Inflammatory macrophage treated with lipopolysaccharide for 1 hour (primary cell): ENCODE data around the gene UBAC2.

Source experiments
- DNase-seq, 2 donors: peaks; one replicate each; pipeline ENCODE4 v3.0.0-alpha.2; 2020 to 2022

The UBAC2 gene

GRCh38 chr13:99421758-99422585 lies 221.3 kb downstream of the UBAC2 start:
- peak; percentile 41 to 70 for DNase-seq

DNA sequence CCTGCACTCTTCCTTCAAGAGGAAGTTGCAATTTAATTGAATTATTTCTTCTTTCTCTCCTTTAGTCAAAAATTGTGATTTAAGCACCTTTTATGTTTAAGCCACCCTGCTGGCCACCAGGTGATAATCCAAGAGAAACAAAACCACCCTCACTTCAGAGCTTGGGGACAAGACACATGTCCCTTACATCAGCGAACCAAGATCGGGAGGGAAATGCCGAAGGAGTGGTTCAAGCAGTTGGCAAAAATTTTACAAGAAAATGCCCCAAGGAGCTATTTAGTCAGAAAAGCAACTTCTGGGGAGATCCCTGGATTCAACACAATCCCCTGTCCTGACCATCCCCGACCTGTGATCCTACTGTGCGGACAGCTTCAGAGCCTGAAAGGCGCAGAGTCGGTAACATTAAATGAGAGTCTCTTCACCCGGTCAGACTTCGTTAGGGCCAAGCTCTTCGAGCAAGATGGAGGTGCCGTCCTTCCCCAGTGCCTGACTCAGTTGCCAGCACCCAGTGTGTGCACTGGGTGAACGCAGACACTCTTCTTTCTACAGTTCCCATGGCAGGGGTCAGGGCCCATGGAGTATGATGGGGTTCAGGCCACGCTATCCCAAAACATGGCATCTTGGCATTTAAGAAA lies 222.0 kb downstream of the UBAC2 start:
- peak; percentile 56 to 72 for DNase-seq

GRCh38 chr13:99425485-99426341 lies 225.1 kb downstream of the UBAC2 start:
- no peak for DNase-seq

DNA sequence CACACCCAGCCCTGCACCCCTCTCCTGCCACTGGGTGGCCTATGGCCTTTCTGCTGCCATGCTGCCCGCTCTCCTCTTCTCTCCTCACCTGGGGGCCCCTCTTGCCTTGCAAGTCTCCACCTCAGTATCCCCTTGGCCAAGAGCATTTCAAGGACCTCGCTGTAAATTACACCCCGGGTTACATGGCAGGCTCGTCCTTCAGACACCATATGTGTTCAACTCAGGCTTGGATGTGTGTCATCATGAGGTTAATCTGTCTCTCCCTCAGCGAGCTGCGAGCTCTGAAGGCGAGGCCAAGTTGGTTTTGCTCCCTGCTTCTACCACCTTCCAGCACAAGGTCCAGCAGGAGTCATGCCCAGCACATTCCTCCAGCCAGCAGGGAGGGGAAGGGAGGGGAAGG lies 225.8 kb downstream of the UBAC2 start:
- DNase-seq: no peak

GRCh38 chr13:99429670-99430069 lies 229.0 kb downstream of the UBAC2 start:
- no peak for DNase-seq

DNA sequence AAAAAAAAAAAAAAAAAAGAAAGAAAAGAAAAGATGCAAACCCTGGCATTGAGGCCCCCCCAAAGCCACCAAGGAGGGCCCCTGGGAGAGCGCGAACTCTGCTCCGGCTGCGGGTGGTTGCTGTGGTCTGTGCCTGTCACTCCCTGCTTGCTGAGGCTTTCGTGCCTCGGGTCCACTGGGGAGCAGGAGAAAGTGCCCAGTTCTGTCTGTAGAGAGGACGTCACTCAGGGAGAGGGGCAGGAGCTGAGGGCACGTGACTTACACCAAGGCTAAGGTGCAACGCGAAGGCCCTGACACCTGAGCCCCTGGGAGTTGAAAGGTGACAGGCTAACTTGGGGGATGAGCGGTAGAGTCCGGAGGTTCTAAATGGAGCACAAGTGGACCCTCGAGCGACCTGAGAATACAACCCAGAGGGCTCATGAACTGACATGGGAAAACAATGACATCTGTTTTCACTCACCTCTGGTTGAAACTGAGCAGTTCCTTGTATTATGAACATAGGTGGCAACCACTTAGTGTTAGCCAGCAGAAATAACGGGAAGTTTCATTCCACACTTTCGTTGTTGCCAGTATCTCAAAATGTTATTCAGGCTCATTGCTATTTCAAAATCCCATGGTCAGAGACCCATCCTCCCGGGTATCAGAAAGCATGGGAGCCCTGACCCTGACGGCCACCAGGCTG lies 231.4 kb downstream of the UBAC2 start:
- DNase-seq: peak in 1 of 2 donors; percentile 59

GRCh38 chr13:99432609-99433542 lies 232.2 kb downstream of the UBAC2 start:
- DNase-seq: peak; percentile 96 to 100

DNA sequence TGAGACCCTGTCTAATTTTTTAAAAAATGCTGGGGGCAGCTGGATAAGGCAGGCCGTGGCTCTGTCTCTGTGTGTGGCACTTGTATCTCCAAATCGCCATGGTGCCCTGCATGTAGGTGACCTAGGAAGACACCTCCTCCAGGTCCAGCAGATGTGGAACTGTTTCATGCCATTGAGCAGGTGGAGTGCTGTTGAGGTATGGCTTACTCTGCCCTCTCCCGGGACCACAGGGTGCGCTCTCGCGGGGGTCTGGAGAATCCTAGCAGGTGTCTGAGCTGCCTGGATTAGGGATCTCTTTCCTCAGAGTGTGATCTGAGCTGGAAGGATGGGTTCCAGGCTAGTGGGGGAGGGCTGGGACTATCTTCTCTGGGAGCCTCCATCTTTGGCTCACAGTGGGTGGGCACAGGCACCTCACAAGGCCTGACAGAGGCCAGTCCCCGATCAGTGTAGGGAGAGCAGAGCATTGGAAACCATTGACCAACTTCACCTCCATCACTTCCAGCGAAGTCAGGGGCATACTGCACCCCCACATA lies 233.0 kb downstream of the UBAC2 start:
- no peak for DNase-seq

DNA sequence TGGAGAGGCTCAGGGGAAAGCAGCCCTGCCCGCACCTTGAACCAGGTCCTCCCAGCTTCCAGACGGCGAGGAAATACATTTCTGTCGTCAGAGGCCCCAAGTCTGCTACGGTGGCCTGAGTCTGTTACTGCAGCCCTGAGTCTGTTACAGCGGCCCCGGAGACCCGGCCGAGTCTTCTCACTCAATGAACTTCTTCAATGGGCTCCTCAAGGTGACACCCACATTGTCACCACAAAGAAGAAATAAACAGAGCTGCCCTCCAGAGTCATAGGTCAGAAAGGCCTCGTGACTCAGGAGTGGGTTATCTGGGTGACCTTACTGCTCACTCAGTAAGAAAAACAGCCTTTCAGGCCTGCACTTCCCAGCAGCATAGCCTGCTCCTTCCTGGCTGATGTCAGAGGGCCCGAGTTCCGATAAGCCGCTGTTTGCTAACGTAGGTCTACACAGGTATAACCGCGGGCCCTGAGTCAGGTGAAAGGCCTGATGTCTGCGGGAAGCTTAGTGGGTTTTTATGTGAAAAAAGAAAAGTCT lies 233.7 kb downstream of the UBAC2 start:
- DNase-seq: peak; percentile 56 to 90

DNA sequence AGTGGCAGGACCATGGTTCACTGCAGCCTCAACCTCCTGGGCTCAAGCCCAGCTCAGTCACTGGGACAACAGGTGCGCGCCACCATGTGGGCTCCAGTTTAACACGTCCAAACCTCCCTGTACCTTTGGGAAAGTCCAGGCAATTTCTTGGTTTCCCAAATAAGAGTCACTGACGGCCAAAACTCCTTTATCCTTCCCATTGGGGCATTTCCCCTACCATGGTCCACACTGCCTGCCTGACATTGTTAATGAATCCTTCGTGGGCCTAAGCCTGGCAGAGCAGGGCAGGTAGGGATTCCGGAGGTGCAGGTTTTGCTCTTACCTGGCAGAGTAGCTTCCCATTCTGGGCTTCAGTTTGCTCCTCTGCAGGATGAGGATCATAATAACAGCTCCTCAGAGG lies 234.5 kb downstream of the UBAC2 start:
- DNase-seq: no peak

- no peak for DNase-seq
These were observed 235.3 kb downstream of the UBAC2 start for GRCh38 chr13:99435998-99436397.
